Stimulated activated CD8-positive, alpha-beta memory T cell treated with anti-CD3 and anti-CD28 coated beads, Interleukin-12 subunit alpha, Interleukin-12 subunit beta, amount 100 ng/mL, for 24 hours (primary cell): ENCODE results near the gene ZKSCAN4.

ENCODE experiments used
- DNase-seq: peaks from one replicate; pipeline ENCODE4 v3.0.0-alpha.2; 2020; ENCODE audit errors: extremely low read depth

ZKSCAN4 gene

GRCh38 chr6:28209753-28210535, 42.1 kb downstream of the ZKSCAN4 start:
- no peak for DNase-seq

- DNase-seq = no peak
These were observed 43.9 kb downstream of the ZKSCAN4 start for GRCh38 chr6:28208111-28208659.

- no peak for DNase-seq
These were observed 44.5 kb downstream of the ZKSCAN4 start for GRCh38 chr6:28207510-28208110.

GRCh38 chr6:28206928-28207509, 45.0 kb downstream of the ZKSCAN4 start:
- DNase-seq = no peak

- no peak for DNase-seq
These were observed 45.5 kb downstream of the ZKSCAN4 start for GRCh38 chr6:28206527-28206926.

GRCh38 chr6:28205879-28206278, 46.2 kb downstream of the ZKSCAN4 start:
- no peak for DNase-seq

- DNase-seq = no peak
These were observed 48.9 kb downstream of the ZKSCAN4 start for GRCh38 chr6:28203201-28203600.

GRCh38 chr6:28200020-28200419, 52.0 kb downstream of the ZKSCAN4 start:
- no peak for DNase-seq
